PC-9 (cell line): Measurements from ENCODE around the gene ZNF423.

Experiments used
- CTCF ChIP-seq: fragments of 200-600 bp; sonication (generic); conservative IDR thresholded peaks from 2 replicates; pipeline ENCODE4 v1.6.1; 2017; ENCODE audit warnings: mixed run types, antibody characterized with exemption, mild to moderate bottlenecking, moderate library complexity
- EZH2 ChIP-seq: fragments of 200-600 bp; sonication (generic); IDR thresholded peaks from 2 replicates; pipeline ENCODE4 v1.8.0; 2017; ENCODE audit warnings: antibody characterized with exemption, low read depth

- TF ChIP-seq EZH2: no peak
- no peak for TF ChIP-seq CTCF
These were observed 180.5 kb downstream of the ZNF423 start for GRCh38 chr16:49675413-49675812.
